ENCODE data around the gene RGS7.

DNA sequence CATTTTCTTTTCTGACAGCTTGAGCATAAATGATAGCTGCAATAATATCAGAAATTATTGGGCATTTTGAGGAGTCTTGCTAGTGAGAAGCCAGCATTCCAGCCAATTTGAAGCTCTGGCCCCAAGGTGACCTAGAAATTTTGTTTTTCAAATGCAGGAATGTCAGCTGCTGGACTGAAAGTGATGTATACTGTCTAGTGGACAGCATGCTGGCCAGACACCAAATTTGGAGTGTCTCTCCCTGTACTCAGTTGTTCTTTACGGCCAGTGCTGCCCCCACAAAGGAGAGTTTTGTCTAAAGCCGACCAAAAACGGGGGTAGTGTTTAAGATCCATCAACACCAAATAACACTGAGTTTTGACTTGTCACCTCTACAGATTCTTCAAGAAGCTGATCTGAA is 5.2 kb downstream of the RGS7 start:
- TF ChIP-seq CTCF (IDR thresholded peaks at IDR 0.05 in 4 of 5, conservative IDR thresholded peaks at IDR 0.05 in 1 of 5) (no peak), POLR2A (IDR thresholded peaks at IDR 0.05) (no peak)
